HG03460 (cell line): ENCODE results near the gene CTCF.

ENCODE experiments used
- ATAC-seq: cut with Tn5 transposase; IDR thresholded peaks from one replicate; pipeline ENCODE4 v1.9.1; 2021; ENCODE audit not compliant: unreplicated experiment

The CTCF gene

DNA sequence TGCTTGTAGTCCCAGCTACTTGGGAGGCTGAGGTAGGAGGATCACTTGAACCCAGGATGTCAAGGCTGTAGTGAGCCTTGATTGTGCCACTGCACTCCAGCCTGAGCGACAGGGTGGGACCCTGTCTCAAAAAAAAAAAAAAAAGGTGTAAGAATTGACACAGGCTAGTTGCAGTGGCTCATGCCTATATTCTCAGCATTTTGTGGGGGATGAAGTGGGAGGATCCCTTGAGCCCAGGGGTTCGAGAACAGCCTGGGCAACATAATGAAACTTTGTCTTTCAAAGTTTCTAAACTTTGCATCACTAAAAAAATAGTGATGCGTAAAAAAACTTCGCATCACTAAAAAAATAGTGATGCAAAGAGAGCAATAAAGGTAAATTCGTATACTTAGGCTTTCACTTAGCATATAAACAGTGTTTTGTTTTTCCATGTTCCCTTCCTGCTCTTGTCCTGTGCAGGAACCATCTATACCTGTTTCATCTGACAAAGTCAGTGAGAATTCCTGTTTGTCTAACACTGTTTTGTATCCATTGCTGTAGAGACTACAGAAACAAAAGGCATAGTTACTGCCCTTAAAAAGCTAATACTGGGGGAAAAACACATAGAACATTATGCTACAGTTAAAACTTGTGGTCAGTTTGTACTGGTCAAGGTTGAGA lies 32.1 kb downstream of the CTCF start:
- ATAC-seq: no peak

GRCh38 chr16:67594956-67595355 lies 32.6 kb downstream of the CTCF start:
- no peak for ATAC-seq

DNA sequence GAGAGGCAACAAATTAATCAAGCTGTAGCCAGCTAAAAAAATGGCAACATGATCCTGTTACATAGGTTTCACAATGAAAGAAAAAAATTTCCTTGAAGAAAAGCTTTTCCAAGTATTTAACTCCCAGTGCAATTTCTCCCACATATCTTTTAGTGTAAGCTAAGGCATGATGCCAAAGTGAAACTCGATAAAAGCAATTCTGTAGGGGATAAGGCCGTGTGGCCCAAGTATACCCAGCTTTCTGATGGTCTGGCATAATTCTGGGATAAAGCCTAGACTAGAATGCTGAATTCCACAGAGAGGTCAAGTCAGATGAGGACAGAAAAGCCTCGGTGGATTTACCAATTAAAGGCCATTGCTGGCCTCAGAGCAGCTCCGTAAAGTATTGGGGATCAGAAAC lies 36.2 kb downstream of the CTCF start:
- no peak for ATAC-seq

DNA sequence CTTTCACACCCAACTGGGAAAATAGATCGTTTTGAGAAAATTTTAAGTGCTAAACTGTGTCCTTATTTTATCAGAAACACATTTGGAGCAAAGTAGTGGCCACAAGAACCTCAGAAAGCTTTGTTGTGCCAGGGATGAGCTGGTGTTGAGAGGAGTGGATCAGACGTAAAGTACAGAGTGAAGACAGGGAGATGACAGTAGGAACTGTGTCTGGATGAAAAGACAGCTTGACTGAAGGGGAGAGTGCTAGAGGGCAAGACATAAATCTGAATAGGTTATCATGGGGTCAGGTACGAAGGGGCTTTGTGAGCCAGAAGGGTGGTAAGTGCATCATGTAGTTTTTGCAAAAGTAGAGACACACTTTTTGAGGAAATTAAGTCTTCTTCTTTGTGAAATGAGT lies 43.3 kb downstream of the CTCF start:
- no peak for ATAC-seq

- no peak for ATAC-seq
These were observed 44.3 kb downstream of the CTCF start for GRCh38 chr16:67606632-67607031.

- ATAC-seq: no peak
These were observed 46.0 kb downstream of the CTCF start for GRCh38 chr16:67608364-67608763.

GRCh38 chr16:67613808-67614207 lies 51.5 kb downstream of the CTCF start:
- ATAC-seq: no peak

DNA sequence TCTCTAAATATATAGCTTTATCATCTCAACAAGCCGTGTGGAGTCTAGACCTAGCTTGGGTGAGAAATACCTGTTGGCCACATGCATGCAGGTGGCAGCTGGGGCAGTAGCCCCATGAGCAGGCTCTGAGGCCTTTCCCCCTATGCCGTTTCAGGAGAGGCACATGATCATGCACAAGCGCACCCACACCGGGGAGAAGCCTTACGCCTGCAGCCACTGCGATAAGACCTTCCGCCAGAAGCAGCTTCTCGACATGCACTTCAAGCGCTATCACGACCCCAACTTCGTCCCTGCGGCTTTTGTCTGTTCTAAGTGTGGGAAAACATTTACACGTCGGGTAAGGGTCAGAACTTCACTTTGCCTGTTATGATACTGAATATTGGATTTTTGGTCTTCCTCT lies 65.9 kb downstream of the CTCF start:
- no peak for ATAC-seq

GRCh38 chr16:67632415-67633172 lies 70.3 kb downstream of the CTCF start:
- ATAC-seq: no peak

DNA sequence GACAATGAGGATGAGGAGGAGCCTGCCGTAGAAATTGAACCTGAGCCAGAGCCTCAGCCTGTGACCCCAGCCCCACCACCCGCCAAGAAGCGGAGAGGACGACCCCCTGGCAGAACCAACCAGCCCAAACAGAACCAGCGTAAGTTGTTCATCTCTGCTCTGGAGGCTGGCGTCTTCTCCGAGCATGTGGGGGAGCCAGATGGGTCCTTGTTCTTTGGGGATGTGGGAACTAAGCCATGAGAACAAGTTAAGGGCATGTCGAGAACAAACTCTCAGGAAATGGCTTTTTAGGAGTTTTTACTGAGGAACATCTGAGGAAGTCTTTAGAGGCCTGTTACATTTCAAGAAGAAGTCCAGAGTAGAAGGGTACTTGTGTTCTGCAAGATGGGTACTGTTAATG lies 74.4 kb downstream of the CTCF start:
- ATAC-seq: no peak

GRCh38 chr16:67637625-67638024 lies 75.3 kb downstream of the CTCF start:
- no peak for ATAC-seq

DNA sequence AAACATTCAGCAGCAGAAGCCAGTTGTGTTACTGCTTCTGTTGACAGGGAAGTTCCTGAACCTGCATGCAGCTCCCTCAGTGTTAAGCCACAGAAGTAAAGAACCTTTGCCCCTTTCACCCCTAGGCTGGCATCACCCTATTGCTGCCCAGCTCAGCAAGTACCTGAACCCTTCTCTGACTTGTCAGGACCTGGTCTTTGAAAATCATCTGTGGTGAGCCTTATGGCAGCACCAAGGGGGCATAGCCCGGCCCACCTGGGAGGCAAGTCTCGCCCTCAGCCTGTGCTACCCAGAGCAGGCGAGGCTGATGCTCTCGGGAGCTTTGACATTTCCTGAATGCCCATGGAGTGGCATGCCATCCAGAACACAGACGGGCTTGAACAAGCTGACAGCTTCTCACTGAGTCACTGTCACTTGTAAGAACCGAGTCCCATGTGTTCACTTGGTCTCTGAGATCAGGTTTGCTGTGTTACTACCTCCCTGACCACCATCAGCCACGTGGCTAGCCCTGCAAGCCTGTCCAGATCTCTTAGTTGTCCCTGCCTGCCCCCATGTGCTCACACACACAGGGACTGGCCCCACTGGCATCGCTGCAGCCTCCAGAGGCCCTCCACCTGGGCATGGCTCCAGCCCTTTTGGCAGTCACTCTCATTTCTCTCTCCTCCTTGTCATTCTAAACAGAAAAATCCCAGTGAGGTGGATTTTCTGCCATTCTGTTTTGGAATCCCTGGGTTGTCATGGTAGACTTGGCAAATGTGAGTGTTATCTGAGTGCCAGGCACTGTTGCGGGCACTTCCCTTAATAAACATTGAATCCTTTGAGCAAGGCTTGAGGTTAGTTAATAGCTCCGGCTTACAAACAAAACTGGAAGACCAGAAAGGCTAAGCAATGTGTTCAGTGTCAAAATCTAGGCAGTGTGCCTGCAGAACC lies 79.7 kb downstream of the CTCF start:
- no peak for ATAC-seq

DNA sequence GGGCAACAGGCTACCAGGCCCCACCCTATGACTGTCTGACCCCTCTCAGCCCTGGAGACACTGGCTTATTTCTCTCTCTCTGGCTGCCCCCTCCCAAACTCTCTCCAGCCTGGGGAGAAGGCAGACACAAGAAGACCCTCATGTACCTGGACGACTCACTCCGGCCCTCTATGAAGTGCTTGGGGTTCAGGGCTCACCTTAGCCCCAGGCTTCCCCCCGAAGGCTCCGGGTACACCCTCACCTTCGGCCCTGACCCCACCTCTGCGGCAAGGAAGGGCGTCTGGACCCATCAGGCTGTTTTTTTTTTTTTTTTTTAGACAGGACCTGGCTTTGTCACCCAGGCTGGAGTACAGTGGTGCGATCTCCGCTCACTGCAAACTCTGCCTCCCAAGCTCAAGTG lies 81.7 kb downstream of the CTCF start:
- ATAC-seq: no peak

- ATAC-seq: peak; percentile 10
These were observed 83.2 kb downstream of the CTCF start for GRCh38 chr16:67645397-67646121.

GRCh38 chr16:67647111-67647651 lies 84.9 kb downstream of the CTCF start:
- no peak for ATAC-seq

DNA sequence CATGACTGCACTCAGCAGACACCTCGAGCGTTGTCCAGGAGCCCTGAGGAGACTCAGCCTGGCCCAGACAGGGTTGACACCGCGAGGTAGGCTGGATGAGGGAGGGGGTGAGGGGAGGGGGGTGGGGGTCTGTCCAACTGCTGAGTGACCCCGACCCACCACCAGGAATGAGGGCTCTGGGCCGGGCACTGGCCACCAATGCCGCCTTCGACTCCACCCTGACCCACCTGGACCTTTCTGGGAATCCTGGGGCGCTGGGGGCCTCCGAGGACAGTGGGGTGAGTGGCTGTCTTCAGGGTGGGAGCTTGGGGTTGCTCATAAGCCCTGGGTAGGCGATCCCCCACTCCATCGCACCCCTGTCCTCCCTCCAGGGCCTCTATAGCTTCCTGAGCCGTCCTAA lies 85.4 kb downstream of the CTCF start:
- ATAC-seq: no peak

DNA sequence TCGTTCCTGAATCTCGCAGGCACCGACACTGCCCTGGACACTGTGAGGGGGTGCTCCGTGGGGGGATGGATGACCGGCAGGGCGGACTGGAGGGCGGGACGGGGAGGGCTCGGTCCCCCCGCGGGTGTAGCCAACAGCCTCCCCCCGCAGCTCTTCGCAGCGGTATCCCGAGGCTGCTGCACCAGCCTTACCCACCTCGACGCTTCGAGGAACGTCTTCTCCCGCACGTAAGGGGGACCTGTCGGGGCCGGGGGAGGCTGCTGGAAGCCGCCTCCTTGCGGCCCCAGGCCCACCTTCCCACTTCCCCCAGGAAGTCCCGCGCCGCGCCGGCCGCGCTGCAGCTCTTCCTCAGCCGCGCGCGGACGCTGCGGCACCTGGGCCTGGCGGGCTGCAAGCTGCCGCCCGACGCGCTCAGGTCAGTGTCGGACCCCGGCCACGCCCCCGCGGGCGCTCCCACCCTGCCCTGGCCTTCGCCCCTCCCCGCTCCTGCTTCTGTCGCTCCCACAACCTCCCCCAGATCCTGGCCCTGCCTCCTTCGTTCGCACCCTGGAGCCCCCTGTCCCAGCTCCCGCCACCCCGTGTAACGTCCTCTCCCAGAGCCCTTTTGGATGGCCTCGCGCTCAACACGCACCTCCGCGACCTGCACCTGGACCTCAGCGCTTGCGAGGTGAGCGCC lies 85.9 kb downstream of the CTCF start:
- ATAC-seq: no peak

GRCh38 chr16:67648764-67649407 lies 86.6 kb downstream of the CTCF start:
- ATAC-seq: no peak

GRCh38 chr16:67649494-67649931 lies 87.2 kb downstream of the CTCF start:
- ATAC-seq: no peak

DNA sequence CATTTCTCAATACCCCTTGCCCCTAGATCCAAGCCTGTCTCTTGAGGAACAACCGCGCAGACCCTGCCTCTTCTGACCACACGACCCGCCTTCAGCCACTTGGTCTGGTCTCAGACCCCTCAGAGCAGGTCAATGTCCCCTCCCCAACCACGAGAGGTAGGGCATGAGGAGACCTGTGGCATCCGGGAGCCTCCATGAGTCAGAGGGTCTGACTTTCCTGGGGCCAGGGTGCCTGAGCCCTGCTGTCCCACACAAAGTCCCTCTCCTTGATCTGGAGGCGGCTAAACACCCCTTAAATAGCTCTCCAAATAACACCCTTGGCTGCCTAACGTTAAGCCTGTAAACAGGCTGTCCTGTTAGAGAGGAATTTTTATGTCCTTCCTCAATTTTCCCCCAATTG lies 87.7 kb downstream of the CTCF start:
- no peak for ATAC-seq
